GM21528 (cell line): ENCODE data around the gene VAV2.

Experiments used
- ATAC-seq: cut with Tn5 transposase; IDR thresholded peaks from one replicate; pipeline ENCODE4 v1.9.1; 2021; ENCODE audit warnings: mild to moderate bottlenecking, moderate library complexity; ENCODE audit not compliant: unreplicated experiment, low FRiP score

The VAV2 gene

GRCh38 chr9:133807037-133807436, 185.1 kb downstream of the VAV2 start:
- ATAC-seq, result no peak

GRCh38 chr9:133806623-133807010, 185.5 kb downstream of the VAV2 start:
- ATAC-seq, result no peak

- no peak for ATAC-seq
Observed at GRCh38 chr9:133805876-133806622, 186.1 kb downstream of the VAV2 start.

GRCh38 chr9:133804199-133804598, 187.9 kb downstream of the VAV2 start:
- no peak for ATAC-seq

GRCh38 chr9:133803745-133804144, 188.4 kb downstream of the VAV2 start:
- ATAC-seq, result no peak

- no peak for ATAC-seq
Observed at GRCh38 chr9:133803028-133803585, 189.0 kb downstream of the VAV2 start.

- ATAC-seq, result no peak
Observed at GRCh38 chr9:133801739-133802138, 190.4 kb downstream of the VAV2 start.

- no peak for ATAC-seq
Observed at GRCh38 chr9:133800266-133800665, 191.9 kb downstream of the VAV2 start.

- no peak for ATAC-seq
Observed at GRCh38 chr9:133799716-133800115, 192.4 kb downstream of the VAV2 start.

GRCh38 chr9:133799106-133799505, 193.0 kb downstream of the VAV2 start:
- no peak for ATAC-seq

GRCh38 chr9:133798160-133798559, 194.0 kb downstream of the VAV2 start:
- no peak for ATAC-seq

- ATAC-seq, result no peak
Observed at GRCh38 chr9:133797406-133798105, 194.6 kb downstream of the VAV2 start.

GRCh38 chr9:133796562-133796961, 195.6 kb downstream of the VAV2 start:
- ATAC-seq, result no peak

- ATAC-seq, result no peak
Observed at GRCh38 chr9:133795049-133795448, 197.1 kb downstream of the VAV2 start.

GRCh38 chr9:133794016-133794760, 197.9 kb downstream of the VAV2 start:
- ATAC-seq, result no peak

GRCh38 chr9:133793471-133793870, 198.7 kb downstream of the VAV2 start:
- no peak for ATAC-seq

GRCh38 chr9:133792721-133793470, 199.2 kb downstream of the VAV2 start:
- no peak for ATAC-seq

- no peak for ATAC-seq
Observed at GRCh38 chr9:133791735-133792649, 200.1 kb downstream of the VAV2 start.

- no peak for ATAC-seq
Observed at GRCh38 chr9:133791069-133791468, 201.1 kb downstream of the VAV2 start.
